Measurements from ENCODE around the gene NOP14.
"Not testable (repeated sequence)": the region's sequence is repeated elsewhere in the genome, so short reads cannot be mapped to it uniquely, and the experiment has no call there.

NOP14 gene

GRCh38 chr4:2941138-2942036, 21.8 kb downstream of the NOP14 start:
- DNase-seq = no peak

- DNase-seq = no peak
Observed at GRCh38 chr4:2940267-2941137, 22.7 kb downstream of the NOP14 start.

GRCh38 chr4:2939383-2940243, 23.6 kb downstream of the NOP14 start:
- no peak for DNase-seq

GRCh38 chr4:2938906-2939305, 24.3 kb downstream of the NOP14 start:
- DNase-seq = no peak

GRCh38 chr4:2938411-2938810, 24.8 kb downstream of the NOP14 start:
- DNase-seq = not testable (repeated sequence)

- no peak for DNase-seq
Observed at GRCh38 chr4:2937986-2938385, 25.2 kb downstream of the NOP14 start.

GRCh38 chr4:2937146-2937857, 25.9 kb downstream of the NOP14 start:
- peak; percentile 4 for DNase-seq

GRCh38 chr4:2936773-2937145, 26.4 kb downstream of the NOP14 start:
- no peak for DNase-seq

GRCh38 chr4:2935762-2936743, 27.2 kb downstream of the NOP14 start:
- DNase-seq = no peak

- DNase-seq = peak; percentile 59
Observed at GRCh38 chr4:2934813-2935761, 28.1 kb downstream of the NOP14 start.

GRCh38 chr4:2934077-2934812, 29.0 kb downstream of the NOP14 start:
- DNase-seq = no peak

- DNase-seq = no peak
Observed at GRCh38 chr4:2933566-2934076, 29.6 kb downstream of the NOP14 start.

- no peak for DNase-seq
Observed at GRCh38 chr4:2932951-2933565, 30.1 kb downstream of the NOP14 start.

- no peak for DNase-seq
Observed at GRCh38 chr4:2932321-2932950, 30.8 kb downstream of the NOP14 start.

GRCh38 chr4:2931512-2932301, 31.5 kb downstream of the NOP14 start:
- no peak for DNase-seq

- no peak for DNase-seq
Observed at GRCh38 chr4:2930758-2931511, 32.3 kb downstream of the NOP14 start.

Measured in DMS79 treated with DMSO at 0.1 percent for 48 hours (cell line).